Measurements from ENCODE around the gene GJC2.

Gene GJC2

DNA sequence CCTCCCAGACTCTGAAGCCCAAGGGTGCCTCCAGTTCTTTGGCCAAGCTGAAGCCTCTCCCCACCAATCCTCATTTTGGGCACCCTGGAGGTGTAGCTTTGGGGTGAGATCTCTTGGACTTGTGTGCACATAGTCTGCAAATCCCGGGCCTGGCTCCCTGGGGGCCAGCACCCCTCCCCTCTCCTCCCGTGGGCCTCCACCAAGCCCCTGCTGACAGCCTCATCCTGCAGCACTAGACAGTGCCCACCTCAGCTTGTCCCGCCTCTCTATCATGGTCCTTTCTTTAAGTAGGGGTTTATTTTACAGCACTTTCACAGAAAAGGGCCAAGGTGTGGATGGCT is 3.2 kb downstream of the GJC2 start:
- intact Hi-C loops (cut with DNase I): no loop called here

DNA sequence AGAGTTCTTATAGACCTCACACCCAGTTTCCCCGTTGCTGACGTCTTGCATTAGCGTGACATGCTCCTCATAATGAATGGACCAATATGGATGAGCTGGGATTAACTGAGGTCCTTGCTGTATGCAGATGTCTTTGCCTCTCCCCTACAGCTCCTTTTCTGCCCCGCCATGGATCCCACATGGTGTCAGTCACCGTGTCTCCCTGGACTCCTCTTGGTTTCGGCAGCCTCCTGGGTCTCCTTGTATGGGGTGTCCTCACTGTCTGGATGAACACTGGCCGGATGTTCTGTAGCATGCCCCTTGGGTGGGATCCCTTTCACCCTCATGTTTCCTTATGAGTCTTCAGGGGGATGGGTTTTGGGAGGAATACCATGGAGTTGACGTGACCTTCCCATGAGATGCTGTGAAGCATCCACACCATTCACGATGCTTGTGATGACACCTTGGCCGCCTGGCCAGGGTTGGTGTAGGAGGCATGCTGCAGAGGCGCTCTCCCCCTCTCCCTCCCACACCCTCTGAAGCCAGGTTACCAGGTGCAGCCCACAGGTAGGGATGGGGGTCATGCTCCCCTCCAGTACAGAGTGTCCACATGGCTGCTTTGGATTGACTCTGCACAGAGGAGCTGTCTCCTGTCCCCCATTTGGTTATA is 4.4 kb downstream of the GJC2 start:
- intact Hi-C loops (cut with DNase I): no loop called here

More for the DNA sequence above, 3.2 kb downstream of the GJC2 start:
- DNase-seq: peak in 2 of 42 donors; percentile 2 to 15

DNA sequence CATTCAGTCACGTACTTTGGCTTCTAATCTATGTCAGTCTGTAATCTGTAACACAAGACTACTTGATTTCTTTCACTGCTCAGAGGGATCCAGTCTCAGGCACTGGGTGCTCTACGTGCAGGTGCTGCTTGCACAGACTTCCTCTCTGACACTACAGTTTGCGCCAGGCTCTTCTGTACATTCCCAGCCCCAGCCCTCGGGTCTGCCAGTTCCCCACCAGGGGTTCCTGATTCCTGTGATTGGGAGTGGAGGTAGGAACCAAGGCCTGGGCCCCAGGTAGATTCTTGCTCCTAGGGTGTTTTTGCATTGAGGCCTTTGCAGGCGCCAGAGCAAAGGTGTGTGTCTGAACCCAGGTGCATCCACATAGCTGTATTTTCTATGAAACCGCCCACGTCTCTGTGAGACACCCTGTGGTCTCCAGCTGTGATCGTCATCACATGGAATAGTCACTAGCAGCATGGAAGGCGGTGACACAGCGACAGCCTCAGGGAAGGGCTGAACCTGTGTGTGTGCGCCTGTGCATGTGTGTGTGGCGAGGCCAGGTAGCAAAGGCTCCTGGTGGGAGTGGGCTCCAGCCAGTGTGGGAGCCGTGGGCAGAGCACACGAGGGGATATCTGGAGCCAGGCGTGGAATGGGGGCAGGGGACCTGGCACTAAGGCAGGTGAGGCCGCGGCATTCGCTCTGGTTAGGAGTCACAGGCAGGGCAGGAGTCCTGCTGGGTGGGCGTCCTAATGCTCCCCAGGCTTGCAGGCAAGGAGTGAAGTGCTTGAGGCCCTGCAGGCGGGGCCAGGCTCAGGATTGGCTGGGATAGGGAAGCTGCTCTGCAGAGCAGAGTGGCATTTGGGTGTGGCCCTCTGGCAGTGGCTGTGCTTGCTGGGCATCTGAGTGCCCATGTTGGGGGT is 5.2 kb downstream of the GJC2 start:
- DNase-seq: peak in 2 of 42 donors; percentile 8 to 14
- intact Hi-C loops (cut with DNase I): no loop called here

More for the DNA sequence above, 4.4 kb downstream of the GJC2 start:
- DNase-seq: peak in 2 of 42 donors; percentile 0 to 3

DNA sequence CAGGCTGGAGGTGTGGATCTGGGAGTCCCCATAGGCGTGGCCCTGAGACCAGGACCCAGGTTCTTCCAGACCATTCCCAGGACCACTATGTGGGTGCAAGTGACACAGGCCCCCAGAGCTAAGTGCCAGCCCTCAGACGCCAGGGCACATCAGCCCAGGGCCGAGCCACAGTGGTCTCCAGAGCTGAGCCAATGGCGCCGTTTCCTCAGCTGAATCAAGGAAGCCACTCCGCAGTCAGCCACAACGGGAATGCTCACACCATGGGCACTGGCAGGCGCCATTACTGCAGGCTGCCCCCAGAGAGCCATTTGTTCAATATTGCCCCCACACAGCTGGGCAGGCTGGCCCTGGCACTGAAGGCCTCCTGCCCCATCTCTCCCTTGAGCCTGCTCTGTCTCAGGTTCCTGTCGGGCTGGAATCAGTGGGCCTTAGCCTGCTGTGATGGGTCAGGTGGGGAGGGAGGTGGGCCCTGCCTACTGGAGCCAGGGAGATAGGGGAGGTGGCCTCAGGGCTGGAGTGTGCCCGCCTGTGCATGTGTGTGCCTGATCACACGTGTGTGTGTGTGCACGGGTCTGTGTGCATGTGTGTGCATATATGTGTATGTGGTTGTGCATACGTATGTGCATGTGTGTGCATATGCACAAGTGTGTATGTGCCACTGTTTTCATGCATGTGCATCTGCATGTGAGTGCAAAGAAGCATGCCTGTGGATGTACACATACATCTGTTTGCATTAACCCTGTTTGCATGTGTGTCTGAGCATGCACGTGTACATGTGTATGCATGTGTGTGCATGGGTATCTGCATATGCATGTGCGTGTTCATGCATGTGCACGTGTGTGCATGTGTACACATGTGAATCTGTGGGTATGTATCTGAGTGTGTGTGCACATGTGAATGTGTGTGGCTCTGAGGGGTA is 6.1 kb downstream of the GJC2 start:
- intact Hi-C loops (cut with DNase I): no loop called here
- peak in 2 of 42 donors; percentile 5 to 12 for DNase-seq

DNA sequence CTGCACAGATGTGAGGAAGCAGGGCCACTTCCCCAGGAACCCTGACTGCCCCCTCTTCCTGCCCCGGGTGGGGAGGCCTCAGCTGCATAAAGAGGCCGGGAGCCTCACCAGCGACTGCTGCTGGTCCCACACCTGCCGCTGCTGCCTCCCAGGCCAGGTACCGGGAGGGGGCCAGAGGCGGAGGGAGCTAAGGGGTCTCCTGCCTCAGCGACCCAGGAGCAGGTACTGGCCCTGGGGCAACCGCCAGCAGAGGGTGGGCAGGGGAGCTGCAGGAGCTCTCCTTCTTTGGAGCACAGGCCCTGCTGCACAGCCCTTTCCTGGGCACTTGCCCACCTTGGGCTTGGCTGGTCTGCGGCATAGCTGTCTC is 6.8 kb downstream of the GJC2 start:
- peak in 1 of 42 donors; percentile 3 for DNase-seq
- intact Hi-C loops (cut with DNase I): no loop called here

DNA sequence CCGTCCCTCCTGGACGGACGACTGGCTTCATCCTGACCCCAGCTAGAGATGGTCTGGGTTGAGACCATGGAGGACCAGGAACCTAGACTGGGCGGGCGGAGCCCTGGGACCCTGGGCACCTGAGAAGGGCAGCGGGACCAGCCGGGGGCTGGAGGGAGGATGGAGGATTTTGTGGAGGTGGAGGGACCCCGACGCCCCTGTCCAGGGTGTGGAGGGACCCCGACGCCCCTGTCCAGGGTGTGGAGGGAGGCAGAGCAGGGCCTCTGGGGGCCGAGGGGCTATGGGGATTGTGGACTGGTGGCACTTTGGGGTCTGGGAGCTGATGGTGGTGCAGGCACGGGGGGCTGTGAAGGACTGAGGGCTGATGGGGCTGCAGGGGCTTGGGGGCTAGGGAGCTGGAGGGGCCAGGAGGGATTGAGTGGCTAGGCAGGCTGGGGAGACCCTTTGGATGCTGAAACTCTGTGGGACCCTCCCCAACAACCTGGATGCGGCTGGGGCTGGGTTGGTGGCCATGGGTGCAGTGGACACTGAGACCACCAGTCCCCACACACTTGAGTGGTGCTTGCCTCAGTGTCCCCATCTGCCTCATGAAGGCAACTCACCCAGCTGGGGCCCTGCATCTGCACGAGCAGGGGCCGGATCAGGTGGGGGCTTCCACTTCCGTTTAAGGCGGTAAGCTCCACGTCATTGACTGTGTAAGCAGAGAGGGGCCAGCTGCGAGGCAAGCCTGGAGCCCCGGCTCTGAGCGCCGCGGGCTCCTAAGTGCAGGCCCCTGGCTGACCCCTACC is 7.4 kb downstream of the GJC2 start:
- intact Hi-C loops (cut with DNase I): no loop called here
- peak in 1 of 42 donors; percentile 4 for DNase-seq

DNA sequence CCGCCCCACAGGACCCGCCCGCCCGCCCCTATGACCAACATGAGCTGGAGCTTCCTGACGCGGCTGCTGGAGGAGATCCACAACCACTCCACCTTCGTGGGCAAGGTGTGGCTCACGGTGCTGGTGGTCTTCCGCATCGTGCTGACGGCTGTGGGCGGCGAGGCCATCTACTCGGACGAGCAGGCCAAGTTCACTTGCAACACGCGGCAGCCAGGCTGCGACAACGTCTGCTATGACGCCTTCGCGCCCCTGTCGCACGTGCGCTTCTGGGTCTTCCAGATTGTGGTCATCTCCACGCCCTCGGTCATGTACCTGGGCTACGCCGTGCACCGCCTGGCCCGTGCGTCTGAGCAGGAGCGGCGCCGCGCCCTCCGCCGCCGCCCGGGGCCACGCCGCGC is 8.0 kb downstream of the GJC2 start:
- DNase-seq: peak in 2 of 42 donors; percentile 2 to 16
- intact Hi-C loops (cut with DNase I): no loop called here

DNA sequence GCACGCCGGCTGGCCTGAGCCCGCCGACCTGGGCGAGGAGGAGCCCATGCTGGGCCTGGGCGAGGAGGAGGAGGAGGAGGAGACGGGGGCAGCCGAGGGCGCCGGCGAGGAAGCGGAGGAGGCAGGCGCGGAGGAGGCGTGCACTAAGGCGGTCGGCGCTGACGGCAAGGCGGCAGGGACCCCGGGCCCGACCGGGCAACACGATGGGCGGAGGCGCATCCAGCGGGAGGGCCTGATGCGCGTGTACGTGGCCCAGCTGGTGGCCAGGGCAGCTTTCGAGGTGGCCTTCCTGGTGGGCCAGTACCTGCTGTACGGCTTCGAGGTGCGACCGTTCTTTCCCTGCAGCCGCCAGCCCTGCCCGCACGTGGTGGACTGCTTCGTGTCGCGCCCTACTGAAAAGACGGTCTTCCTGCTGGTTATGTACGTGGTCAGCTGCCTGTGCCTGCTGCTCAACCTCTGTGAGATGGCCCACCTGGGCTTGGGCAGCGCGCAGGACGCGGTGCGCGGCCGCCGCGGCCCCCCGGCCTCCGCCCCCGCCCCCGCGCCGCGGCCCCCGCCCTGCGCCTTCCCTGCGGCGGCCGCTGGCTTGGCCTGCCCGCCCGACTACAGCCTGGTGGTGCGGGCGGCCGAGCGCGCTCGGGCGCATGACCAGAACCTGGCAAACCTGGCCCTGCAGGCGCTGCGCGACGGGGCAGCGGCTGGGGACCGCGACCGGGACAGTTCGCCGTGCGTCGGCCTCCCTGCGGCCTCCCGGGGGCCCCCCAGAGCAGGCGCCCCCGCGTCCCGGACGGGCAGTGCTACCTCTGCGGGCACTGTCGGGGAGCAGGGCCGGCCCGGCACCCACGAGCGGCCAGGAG is 8.6 kb downstream of the GJC2 start:
- intact Hi-C loops (cut with DNase I): no loop called here

DNA sequence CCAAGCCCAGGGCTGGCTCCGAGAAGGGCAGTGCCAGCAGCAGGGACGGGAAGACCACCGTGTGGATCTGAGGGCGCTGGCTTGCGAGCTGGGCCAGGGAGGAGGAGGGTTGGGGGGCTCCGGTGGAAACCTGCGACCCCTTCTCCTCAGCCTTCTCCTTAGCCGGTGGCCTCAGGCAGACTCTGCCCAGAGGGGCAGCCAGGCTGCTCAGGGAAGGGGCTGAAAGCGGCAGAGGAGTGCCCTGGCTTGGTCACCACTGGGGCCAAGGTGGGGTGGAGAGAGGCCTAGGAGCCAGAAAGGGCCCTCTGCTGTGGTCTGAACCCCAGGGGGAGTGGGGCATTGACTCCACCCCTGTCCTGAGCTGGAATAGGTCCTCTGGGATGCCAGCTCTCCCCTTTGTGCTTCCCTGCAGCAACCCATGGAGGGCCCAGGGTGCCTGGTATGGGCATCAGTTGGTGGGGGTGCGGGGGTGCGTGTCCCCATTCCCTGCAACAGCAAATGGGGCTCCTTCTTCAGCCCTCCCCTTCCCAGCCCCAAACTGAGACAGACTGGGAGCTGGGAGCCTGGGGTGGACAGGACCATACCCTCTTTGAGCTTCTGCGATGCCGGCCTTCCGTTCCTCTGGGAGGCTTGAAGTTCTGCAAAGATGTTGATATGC is 9.4 kb downstream of the GJC2 start:
- intact Hi-C loops (cut with DNase I): no loop called here
- no peak for DNase-seq

More for the DNA sequence above, 8.6 kb downstream of the GJC2 start:
- DNase-seq: no peak

DNA sequence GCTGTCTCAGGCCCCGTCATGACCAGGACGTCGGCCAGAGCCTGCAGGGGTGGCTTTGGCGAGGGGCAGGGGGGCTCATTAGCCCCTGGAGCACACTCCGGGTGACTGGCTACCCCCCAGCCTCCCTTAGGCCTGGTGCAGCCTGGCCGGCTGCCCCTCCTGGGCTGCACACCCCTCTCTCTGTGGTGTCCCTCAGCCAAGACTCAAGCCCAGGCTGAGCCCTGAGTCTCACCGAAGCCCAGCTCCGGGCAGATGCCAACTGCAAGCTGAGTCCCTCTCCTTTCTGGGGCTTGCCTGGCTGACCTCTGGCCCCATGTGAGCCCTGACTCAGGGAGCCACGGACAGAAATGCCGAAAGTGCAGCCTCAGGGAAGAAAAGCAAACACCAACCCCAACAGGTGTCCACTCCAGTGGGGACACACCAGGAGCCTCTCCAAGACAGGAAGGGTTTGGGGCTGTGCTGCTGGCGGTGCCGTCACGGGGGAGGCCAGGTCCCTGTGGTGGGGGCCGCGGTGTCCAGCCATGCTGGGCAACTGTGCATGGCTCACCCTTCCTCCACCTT is 10.6 kb downstream of the GJC2 start:
- DNase-seq: no peak
- intact Hi-C loops (cut with DNase I): loop anchor here (10.0 kb wide), 1 partner anchor 325 kb away; the partner anchor contains the start of gene RNF187

DNA sequence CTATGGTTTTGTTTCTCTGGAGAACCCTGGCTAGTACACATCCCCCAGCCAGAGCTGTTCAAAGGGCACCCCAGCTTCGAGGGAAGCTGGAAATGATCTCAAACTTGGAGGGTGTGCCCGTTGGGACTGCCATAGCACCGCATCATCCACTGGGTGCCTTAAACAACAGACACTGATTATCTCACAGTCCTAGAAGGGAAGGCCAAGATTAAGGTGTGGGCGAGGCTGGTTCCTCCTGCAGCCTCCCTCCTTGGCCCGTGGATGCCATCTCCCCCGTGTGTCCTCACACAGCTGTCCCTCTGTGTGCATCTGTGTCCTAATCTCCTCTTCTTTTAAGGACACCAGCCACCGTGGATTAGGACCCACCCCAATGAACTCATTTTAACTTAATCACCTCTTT is 11.6 kb downstream of the GJC2 start:
- intact Hi-C loops (cut with DNase I): loop anchor here (10.0 kb wide), 1 partner anchor 323 kb away; the partner anchor contains the start of gene RNF187
- no peak for DNase-seq

DNA sequence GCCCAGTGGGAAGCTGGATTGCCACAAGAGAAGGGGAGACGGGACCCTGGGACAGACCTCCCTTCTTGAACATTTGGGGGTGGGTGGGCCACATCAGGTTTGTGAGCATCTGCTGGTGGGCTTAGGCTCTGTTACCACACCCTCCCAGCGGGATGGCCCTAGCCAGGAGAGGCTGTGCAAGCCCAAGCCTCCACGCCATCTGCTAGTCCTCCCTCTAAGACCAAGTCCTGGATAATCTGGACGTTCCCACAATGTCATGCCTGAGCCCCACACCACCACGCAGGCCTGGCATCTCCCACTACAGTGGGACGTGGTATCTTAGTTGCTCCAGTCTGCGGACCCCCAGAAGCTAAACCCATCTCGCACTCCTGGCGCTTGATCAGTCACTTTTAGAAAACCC is 12.1 kb downstream of the GJC2 start:
- intact Hi-C loops (cut with DNase I): loop anchor here (10.0 kb wide), 1 partner anchor 323 kb away; the partner anchor contains the start of gene RNF187
- no peak for DNase-seq

DNA sequence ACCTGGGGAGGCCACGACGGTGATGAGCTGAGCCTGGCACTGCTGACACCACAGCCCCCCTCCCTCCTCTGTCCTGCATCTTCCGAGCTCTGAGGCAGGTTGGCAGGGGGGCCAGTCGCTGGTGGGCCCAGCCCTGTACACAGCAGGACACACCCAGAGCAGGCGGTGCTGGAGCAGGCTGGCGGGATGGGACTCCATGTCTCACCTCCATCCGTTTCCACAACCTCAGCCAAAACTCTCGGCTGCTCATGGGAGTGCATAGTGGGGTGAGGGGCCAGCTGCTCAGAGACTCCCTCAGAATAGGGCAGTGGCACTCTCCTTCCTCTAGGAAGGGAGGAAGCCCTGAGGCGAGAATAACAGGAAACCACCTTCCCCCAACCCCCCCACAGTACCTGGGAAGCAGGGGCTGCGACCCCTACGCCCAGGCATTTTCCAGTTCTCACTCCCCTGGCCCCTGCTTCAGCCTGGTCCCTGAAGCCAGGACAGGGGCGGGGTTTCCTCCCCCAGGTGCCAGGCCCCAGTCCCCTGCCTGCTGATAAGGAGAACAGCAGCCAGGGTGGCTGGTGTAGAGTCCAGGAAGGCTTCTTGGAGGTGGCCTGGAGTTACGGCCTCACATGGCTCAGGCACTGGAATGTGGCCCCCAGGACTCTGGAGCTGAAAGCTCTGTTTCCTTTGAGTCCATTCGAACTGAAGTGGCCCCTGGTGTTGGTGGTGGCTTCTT is 12.7 kb downstream of the GJC2 start:
- no peak for DNase-seq
- intact Hi-C loops (cut with DNase I): loop anchor here (10.0 kb wide), 1 partner anchor 322 kb away; the partner anchor contains the start of gene RNF187

DNA sequence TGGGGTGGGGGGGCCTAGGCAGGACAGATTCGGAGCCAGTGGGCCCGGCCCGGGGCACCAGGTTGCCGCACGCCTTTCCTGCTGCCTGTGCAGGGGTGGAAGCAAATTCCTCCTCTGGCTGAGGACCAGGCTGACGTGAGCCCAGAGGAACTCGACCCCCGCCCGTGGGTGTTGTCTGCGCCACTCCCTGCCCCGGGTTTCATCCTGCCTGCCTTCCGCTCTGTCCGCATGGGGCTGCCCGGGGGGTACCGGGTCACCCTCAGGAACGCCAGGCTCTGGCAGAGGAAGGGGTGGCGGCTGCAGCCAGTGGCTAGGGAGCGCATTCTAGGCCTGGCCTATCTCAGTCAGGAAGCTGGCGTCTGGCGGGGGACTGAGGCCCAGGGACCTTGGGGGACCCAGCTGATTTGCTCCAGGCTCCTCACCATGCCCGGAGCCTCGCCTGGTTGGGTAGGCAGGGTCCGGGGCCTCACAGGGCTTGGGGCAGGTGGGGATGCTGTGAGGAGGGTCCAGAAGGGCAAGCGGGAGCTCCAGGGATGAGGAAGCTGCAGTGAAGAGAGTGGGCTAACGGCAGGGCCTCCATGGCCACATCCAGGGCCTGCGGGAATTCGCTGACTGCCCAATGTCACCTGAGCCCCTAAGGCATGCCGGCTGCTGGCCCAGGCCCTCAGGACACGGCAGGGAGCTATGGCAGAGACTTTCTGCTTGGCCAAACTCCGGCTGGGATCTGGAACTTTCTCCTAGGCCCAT is 13.4 kb downstream of the GJC2 start:
- no peak for DNase-seq
- intact Hi-C loops (cut with DNase I): loop anchor here (10.0 kb wide), 1 partner anchor 322 kb away; the partner anchor contains the start of gene RNF187
